ENCODE measurements around the gene KIAA0513.

The KIAA0513 gene

DNA sequence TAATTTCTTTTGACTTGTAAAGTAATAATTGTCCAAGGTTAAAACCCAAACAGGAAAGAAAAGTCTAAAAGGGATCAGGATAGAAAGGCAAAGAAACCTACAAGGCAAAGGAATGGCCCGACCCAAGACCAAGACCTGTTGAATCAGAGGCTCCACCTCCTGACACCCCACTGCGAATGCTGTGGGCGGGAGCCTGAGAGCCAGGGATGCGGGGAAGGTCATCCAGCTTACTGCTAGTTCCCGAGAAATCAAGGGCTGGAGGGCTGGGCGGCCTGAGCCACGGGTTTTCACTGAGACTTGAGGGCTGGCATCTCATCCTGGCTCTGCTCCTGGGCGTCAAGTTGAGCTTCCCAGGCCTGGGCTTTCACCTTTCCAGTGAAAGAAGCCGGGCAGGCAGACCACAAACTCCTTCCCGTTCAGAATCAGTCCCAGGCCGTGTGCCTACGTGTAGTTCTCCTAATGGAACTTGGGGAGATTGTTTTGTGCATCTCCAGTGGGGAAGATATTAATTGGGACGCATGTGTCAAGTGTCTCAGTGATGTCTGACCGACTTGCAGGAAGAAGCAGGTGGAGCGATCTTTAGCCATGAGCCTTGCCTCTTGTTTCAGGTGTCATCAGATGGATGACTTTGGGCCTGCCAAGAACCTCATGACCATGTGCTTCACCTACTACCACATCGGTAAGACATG is 47.8 kb downstream of the KIAA0513 start:
- DNase-seq = no peak

DNA sequence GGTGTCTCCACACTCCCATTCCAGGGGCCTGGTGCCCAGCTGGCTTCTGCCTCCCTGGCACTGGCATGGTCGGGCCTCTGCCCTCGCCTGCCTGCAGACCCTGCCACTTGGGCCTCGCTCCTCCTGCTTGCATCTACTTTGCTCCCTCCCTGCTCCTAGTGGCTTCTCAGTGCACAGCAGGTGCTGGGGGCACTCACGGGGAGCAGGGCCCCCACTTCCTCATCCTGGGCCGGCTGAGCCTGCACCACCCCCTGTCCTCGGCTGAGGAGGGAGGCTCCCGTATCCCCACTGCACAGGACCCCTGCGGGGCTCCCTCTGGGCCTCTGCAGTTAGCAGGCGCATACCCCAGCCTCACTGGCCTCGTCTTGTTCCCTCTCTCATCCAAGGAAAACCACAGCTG is 49.4 kb downstream of the KIAA0513 start:
- no peak for DNase-seq

DNA sequence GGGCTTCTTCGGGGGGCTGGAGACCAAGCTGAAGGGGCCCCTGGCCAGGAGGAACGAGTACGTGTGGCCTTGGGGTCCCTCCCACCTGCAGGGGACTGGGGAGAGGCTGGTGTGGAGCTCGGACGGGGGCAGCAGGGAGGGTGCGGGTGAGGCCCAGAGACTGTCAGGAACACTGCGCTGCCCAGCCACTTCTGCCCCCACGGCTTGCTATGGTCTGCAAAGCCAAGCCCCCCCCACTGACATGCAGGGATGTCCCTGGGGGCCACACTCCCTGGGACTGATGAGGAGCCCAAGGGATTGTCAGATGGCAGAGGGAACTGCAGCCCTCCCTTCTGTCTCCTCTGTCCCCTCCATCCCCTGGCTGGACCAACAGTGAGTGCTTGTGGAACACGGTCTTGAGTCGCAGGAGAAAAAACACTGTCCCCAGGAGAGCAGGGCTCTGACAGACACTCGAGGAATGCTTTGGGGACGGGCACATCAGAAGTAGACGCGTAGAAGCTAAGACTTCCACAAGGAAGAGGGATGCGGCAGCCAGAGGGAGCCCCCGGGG is 50.1 kb downstream of the KIAA0513 start:
- DNase-seq = no peak

DNA sequence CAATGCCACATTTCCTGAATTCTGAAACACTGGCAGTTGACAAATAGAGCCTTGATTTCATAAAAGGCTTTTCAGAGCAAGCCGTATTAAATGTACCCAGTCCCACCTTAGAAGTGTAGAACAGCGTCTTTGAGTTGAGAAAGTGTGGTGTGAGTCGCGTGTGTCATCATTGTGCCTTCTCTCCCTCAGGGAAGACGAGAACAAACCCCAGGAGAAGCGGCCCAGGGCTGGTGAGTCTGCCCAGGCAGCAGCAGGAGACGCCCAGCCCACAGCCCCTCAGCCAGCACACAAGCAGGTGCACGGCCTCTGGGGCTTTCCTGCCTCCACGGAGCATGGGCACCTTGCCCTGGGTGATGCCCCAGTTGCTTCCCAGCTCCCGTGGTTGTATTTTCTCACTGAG is 50.6 kb downstream of the KIAA0513 start:
- no peak for DNase-seq

DNA sequence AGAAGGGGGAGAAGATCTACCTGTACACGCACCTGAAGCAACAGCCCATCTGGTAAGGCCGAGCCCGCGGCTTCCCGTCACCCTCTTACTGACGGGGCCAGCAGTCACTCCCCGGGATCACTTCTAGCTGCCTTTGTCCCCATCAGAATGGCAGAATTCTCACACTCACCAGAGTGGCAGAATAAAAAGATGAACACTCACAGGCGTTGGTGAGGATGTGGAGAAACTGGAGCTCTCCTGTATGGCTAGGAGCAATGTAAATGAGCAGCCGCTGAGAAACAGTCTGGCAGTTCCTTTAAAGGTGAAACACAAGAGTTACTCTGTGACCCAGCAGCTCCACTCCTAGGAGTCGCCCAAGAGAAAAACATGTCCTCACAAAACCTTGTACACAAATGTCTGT is 51.4 kb downstream of the KIAA0513 start:
- no peak for DNase-seq

DNA sequence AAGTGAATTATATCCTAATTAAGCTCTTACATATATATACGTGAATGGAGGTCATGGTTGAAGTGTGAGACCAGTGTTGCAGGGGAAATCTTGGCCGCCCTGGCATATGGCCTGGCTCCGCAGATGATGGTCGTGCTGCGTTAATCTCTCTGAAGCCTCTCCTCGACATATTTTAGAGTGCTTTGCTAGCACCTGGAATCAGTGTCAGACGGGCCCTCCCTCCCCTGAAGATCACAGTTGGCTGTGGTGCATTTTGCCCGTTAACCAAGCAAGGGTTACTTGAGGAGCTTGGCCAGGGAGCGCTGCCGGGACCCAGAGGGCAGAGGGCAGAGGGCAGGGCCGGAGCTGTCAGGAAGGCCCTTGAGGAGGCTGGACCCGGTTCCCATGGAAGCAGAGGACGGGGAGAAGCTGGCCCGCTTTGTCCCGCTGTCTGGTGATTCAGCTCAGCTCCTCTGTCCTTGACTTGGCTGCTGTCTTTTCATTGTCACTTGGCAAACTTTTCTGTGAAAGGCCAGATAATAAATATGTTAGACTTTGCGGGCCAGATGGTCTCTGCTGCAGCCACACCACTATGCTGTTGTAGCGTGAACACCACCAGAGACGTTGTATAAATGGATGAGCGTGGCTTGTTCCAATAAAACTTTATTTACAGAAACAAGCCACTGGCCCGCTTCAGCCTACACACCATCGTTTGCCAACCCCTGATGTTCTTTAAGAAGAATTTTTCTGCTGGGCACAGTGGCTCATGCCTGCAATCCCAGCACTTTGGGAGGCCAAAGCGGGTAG is 52.4 kb downstream of the KIAA0513 start:
- DNase-seq = no peak

DNA sequence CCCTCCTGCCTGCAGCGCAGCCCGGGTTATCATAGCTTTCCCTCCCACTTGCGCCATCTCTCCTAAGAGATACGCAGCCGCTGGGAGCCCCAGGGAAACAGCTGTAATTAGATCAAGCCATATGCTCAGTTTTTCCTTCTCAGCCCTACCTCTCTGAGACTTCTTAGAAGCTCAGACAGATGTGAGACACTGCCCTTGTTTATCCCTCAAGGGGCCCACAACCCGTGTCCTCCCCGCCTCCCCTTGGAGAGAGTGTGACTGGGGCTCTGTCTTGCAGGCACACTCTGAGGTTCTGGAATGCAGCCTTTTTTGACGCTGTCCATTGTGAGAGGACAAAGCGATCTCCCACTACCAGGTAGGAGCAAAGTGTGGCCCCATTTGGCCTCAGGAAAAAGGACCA is 53.4 kb downstream of the KIAA0513 start:
- DNase-seq = no peak

DNA sequence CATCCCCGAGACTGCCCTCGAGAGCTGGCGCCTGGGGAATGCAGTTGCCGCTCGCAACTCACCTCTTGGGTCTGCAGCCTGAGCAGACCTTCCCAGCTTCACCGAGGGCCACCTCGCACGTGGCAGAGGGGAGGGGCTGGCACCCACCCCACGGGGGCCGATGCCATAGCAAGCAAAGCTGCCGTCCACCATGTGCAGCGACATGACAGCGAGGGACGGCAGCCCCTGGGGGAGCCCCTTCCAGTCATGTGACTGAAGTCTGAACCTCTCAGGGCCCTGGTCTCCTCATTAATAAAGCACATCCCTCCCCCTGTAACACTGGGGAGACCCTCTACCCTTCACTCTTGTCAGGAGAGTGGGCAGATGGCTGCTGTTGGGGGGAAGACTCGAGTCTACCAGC is 54.2 kb downstream of the KIAA0513 start:
- no peak for DNase-seq

DNA sequence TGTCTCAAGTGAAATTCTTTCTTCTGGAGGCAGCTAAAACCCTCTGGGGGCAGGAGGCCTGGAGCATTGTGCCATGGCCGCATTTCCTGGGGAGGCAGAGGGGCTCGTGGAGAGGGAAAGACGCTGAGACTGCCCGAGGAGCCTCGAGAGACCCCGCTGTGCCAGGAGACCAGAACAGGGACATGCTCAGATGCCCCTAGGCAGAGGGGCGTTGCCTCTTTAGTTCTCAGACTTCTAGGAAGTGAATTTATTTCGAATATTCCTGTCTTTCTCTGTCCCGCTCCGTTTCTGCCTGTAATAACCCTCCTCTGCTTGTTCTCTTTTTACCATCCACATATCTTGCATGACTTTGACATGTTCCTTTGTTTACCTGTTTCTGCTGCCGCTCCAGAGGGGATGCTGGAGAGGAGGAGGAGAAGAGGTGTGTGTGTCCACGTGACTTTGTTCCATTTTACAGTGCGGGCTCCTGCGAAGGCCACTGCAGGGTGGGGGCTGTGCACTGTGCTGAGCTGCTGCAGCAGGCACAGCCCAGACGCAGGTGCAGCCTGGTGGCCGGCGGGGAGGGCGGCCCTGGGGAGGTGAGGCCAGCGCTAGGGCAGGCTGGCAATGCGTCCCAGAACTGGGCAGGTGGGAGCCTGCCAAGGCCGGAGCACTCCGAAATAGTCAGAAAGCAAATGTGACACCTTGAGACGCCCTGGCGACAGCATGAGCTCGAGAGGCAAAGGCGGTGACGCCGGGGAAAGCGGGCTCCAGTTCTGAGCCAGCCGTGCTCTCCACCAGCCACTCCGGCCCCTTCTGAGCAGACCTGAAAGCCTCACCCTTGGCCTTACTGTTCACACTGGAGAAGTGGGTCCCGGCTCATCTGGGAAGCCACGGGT is 54.8 kb downstream of the KIAA0513 start:
- no peak for DNase-seq

DNA sequence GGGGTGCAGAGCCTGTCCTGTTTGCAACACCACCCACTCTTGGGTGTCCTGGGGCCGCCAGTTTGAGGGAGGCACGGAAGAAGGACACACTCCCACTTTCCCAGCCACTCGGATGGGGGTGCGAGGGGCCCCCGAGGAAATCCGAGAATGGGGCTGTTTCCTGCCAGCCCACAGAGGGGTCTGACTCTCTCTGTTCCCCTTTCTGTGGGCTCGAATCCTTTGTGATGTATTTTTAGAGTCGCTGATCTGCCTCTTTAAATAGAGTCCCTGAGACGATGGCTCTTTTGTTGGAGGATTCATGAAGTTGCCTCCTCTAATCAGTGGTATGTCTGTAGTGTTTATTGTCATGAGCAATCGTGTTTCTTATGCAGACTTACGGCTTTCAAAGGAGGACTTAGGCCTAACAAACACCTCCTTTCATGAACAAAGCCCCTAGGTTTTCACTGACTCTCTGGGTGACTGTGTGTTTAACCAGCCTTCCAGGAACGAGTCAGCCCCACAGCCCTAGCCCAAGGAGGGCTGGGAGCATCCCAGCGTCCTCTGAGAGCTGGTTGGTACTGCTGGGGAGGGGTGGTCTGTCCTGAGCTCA is 55.5 kb downstream of the KIAA0513 start:
- no peak for DNase-seq

DNA sequence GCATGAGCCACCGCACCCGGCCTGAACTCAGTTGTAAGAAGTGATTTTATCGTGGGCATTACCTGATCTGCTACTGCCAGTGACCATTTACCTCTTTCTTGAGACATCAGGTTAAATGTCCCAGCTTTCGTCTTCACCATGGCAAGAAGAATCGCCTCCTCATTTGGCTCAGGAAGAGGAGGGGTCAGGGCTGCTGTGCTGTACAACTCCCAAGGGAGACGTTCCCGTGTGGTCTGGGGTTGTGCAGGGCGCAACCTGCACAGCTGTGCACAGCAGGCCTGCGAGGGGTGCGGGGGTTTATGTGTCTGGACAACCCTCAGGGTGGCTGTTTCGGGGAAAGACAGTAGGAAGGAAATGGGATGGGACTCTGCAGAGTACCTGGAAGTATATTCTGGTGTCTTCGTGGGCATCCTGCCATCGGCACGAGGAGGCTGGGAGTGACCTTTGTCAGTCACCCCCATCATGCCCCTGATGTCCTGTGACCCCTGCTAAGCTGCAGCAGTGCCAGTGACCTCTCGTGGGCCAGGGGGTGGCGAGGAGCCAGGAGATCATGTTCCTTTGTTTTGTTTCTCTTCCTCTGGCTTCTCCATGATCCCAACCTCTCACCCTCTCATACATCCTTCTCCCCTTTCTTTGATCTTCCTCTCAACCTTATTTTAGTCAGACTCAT is 57.4 kb downstream of the KIAA0513 start:
- no peak for DNase-seq

DNA sequence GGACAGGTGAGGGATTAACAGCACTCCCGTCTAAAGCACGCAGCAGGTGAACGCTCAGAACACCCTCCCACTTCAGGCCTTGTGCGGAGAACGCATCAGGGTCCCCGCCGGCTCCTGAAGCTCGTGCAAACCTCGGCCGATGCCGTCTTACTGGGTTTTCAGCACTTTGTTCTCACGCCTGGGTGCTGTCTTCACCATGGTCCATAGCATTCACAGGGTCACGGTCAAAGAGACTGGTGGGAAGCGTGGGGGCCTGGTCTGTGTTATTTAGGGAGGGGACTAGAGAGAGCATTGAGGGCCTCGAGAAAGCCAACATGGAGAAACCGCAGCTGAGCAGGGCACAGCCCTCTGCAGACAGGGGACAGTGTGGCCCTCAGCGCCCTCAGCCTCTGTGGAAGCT is 58.1 kb downstream of the KIAA0513 start:
- DNase-seq = no peak

DNA sequence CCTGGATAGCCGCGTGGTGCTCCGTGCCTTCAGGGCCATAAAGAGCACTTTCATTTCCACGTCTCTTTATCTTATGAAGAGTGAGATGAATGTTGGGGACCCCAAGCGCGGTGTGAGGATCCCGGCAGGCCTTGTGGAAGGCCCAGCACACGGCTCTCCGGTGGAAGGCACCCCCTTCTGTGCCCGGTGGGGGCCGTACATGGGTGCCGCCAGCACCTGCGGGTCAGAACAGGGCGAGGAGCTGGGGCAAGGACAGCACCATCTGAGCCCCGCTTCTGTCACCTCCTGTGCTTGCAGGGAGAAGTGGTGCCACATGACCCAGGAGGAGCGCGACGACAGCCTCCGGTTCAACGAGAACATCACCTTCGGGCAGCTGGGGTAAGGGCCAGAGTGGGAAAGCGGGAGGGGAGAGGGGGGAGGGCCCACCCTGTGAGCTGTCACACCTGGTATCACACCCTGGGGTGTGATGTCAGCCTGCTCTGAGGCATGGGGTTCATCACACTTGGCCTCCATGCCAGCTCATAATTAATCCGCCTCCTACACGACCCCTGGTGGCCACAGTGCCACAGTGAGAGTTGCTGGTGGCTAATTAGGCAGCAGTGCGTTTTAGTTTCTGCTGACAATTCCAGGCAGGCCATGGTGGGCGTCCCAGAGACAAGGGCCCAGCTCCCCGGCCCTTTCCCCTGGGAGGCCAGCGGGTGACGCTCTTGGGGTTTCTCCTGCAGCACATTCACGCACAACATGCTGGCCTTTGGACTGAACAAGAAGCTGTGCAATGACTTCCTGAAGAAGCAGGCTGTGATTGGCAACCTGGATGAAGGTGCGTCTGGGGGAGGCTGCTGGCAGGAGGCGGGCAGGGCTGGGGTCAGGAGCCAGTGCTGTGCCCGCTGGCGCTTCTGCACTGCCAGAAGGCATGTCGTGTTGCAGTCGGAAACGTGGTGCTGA is 59.0 kb downstream of the KIAA0513 start:
- no peak for DNase-seq

DNA sequence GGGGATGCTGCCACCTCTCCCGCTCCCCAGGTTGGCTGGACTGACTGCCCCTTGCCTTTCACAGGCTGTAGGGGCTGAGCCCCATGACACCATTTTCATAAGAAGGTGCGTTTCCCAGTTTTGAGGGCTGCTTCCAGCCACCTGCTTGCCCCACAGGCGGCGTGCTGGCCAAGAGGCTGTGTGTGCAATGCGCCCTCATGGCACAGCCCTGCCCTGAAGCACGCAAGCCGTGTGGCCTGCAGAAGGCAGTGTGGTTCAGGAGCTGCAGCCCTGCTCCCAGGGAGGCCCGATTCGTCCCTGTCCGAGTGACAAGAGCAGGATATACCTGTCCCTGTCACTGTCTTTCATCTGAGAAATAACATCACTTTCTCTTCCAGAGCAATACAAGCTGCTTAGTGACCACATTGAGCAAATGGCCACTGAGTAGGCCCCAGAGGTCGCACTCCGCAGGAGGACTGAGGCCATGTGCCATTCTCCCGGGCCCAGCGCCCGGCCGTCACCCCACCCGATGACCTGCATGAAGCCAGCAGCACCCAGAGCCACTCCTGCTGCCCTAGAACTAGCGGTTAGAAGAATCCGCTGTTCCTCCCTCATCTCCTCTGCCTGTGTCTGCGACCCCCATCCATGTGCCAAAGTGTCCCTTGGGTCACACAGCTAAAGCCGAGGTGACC is 60.4 kb downstream of the KIAA0513 start:
- DNase-seq = no peak

DNA sequence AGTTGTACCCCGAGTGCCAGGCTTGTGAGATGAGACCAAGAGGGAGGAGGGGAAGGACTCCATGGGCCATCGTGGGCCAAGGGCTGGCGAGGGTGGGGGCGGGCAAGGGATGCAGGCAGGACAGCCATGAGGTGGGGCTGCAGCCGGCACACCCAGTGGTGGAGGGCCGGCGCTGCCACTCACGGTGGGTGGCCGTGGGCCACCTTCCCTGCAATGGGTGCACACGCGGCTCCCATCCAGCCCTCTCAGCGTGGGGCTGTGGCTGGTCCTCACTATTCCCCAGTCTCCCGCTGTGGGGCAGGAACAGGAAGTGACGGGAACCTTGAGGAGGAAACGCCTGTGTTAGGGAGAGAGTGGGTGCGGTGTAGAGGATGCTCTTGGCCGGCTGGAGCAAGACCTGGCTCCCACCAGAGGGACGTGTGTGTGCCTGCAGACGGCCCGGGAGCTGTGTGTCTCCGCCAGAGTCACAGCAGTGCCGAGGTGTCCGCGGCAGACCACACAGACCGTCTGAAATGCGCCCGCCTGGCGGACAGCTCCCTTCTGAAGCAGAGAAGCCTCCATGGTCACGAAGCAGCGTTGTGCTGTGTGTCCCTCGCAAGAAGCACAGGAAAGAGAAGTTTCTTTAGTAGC is 61.1 kb downstream of the KIAA0513 start:
- no peak for DNase-seq

DNA sequence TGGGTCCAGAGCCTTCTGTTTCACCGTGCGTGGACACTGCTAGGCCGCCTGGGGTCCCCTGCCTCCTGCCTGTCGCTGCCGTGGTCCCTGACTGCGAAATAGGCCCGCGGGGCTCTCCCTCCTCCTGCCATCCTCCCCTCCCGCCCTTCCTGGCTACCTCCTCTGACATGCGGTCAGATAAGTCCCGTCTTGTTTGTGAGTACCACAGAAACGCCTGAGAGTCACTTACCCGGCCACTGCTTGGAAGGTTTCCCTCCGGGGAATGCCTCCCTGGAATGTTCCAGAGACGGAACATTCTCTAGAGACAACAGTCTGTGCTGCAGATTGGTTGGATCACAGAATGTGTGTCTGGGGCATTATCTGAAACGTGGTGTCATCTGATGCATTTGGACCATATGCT is 61.9 kb downstream of the KIAA0513 start:
- no peak for DNase-seq

DNA sequence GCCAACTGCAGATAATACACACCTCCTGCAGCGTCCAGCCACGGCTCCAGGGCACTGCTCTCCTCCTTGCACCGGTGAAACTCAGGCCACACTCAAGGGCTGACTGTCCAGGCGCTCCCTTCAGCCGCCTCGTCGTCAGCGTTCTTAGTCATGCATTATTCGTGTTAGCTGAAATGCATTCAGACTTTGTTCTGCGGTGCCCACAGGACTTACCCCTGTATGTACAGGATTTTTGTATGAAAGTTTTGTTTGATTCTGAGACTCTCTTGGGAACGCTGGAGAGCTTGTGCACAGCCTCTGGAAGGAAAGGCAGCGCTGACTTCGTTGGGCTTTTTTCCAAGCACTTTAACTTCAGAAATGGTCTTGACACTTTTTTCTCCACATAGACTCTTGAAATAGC is 62.6 kb downstream of the KIAA0513 start:
- DNase-seq = no peak

DNA sequence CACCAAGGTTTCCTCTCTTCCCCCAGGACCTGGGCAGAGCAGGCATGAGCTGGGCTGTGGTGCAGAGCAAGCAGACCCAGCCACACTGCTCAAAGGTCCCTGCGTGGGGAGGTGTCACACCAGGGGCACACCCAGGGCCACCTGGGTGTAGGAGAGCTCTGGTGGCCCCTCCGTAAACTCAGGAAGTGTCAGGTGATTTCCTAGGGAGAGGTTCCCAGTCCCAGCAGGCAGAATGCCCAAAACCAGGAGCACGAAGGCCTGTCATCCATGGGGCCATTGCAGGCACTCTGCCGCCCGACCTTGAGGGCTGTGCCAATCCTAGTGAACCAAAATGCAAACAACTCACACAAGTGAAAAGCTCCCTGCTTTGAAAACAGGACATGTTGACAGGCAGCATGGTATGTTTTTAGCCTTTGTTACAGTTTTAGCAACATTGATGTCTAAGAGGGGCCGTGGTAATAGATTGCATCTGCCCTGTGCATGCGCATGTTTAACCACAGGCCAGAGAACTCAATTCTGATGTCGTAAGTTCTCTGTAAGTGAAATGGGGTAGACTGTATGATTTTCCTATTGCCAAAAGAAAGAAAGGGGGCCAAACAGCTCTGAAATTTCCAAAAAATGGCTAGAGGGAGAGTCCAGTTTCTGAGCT is 63.4 kb downstream of the KIAA0513 start:
- no peak for DNase-seq

DNA sequence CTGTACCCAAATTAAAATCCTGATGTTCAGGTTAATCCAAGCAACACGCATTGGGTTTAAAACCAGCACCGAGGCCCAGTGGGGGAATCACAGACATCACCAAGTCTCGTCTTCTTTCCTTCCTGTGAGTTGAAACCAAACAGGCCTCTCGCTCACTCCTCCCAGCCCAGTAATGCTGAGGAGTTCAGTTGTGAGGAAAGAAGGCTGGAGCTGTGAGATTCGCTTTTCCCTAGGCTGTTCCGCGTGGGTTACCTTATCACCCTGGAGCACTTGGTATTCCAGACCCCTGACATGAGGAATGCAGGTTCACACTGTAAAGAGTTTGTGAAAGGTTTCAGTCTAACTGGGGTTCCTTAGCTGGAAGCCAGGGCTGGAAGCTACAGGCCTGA is 63.9 kb downstream of the KIAA0513 start:
- DNase-seq = no peak

DNA sequence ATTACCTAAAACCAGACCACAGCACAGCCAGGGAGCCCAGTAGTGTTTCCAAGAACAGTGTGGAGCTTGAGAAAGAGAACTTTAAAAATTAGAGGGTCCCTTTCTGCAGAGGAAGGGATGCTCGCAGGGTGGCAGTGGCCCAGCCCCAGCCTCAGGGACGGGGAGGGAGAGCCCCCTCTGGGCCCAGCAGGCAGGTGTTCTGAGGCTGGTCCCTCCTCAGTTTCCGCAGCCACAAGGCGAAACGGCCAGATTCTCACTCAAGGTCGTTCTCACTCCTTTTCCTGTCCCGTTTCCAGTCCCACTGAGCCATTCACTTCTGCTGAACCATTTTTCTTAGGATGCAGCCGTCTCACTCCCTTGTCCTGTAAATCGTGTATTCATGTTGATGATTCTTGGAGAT is 64.7 kb downstream of the KIAA0513 start:
- DNase-seq = no peak

Measured in NCI-H2081 treated with DMSO at 0.1 percent for 48 hours (cell line).